Lung (tissue), 4 donors: ENCODE measurements around the gene HIF1AN. TPM values are rescaled to one million over a fixed set of nuclear protein-coding genes. Genes with fewer than 3 reads are reported as not detected.

Experiments used
- polyA plus RNA-seq, 2 donors: library from polyadenylated mRNA; stranded (reverse); fragments of 200-250 nt; gene quantifications; one replicate each; pipeline ENCODE4 v1.2.1, GENCODE V29; 2013
- total RNA-seq, 2 donors: library from RNA; depleted of rRNA in 1 of 2; stranded (reverse); fragments of >200 nt in 1 of 2; gene quantifications; one replicate each; pipeline ENCODE4 v1.2.1, GENCODE V29; 2014 to 2021
- donor health status: Bipolar disorder and iron deficiency.
- donor health status: healthy.
- donor health status: DM: yes; HTN: yes; CAD: no.

HIF1AN gene
- total and polyA plus RNA-seq, 4 donors, result 6.9 to 32.3 (median 13.6) TPM

Other genes with a start within 250 kb of the HIF1AN start
- 10 to 100 TPM; 18.0 to 44.4 TPM for gene BLOC1S2, start 249.3 kb upstream of the HIF1AN start, total RNA-seq
- gene BLOC1S2, start 249.3 kb upstream of the HIF1AN start, polyA plus RNA-seq, result 10 to 100 TPM; 49.7 to 54.2 TPM
- 1 to 10 TPM in 1 of 2 donors, under 1 TPM in 1; 0.46 to 1.1 TPM for gene PKD2L1, start 205.7 kb upstream of the HIF1AN start, total RNA-seq
- gene PKD2L1, start 205.7 kb upstream of the HIF1AN start, polyA plus RNA-seq, result 1 to 10 TPM in 1 of 2 donors, under 1 TPM in 1; 0.88 to 1.5 TPM
- 100 to 1,000 TPM; 334 to 383 TPM for gene SCD, start 188.7 kb upstream of the HIF1AN start, total RNA-seq
- 100 to 1,000 TPM; 136 to 144 TPM for gene SCD, start 188.7 kb upstream of the HIF1AN start, polyA plus RNA-seq
- gene WNT8B, start 72.9 kb upstream of the HIF1AN start, total RNA-seq, result under 1 TPM in 1 of 2 donors, not detected in 1; 0.15 TPM
- gene WNT8B, start 72.9 kb upstream of the HIF1AN start, polyA plus RNA-seq, result under 1 TPM; 0.02 to 0.04 TPM
- 1 to 10 TPM; 9.0 to 9.8 TPM for gene SEC31B, start 16.1 kb upstream of the HIF1AN start, total RNA-seq
- gene SEC31B, start 16.1 kb upstream of the HIF1AN start, polyA plus RNA-seq, result 10 to 100 TPM in 1 of 2 donors, 1 to 10 TPM in 1; 4.8 to 10.5 TPM
- gene NDUFB8, start 6.1 kb upstream of the HIF1AN start, total RNA-seq, result 100 to 1,000 TPM; 122 to 145 TPM
- gene NDUFB8, start 6.1 kb upstream of the HIF1AN start, polyA plus RNA-seq, result 100 to 1,000 TPM; 290 to 369 TPM
- not detected for gene PAX2, start 209.6 kb downstream of the HIF1AN start, total RNA-seq
- gene PAX2, start 209.6 kb downstream of the HIF1AN start, polyA plus RNA-seq, result not detected